GM21367 (cell line): ENCODE results near the gene CUTA.

Source experiments
- ATAC-seq: cut with Tn5 transposase; IDR thresholded peaks from one replicate; pipeline ENCODE4 v1.9.1; 2021; ENCODE audit not compliant: unreplicated experiment

CUTA gene

GRCh38 chr6:33424855-33425667, 7.2 kb upstream of the CUTA start:
- ATAC-seq, result no peak

- no peak for ATAC-seq
Measured at GRCh38 chr6:33423777-33424176, 5.9 kb upstream of the CUTA start.

- ATAC-seq, result no peak
Measured at GRCh38 chr6:33421344-33421643, 3.4 kb upstream of the CUTA start.

GRCh38 chr6:33420491-33421343, 2.8 kb upstream of the CUTA start:
- ATAC-seq, result no peak

- no peak for ATAC-seq
Measured at GRCh38 chr6:33419580-33420490, 1.9 kb upstream of the CUTA start, which contains the start of gene SYNGAP1. Gene SYNGAP1, plus strand, starts transcription at chr6:33420065. Its CDS starts 200 bp downstream, at chr6:33420265.

GRCh38 chr6:33418690-33419291, 884 bp upstream of the CUTA start:
- no peak for ATAC-seq

- ATAC-seq, result no peak
Measured at GRCh38 chr6:33417128-33417902, 592 bp downstream of the CUTA start.

- no peak for ATAC-seq
Measured at GRCh38 chr6:33416386-33417127, 1.4 kb downstream of the CUTA start.

GRCh38 chr6:33415831-33416230, 2.1 kb downstream of the CUTA start:
- ATAC-seq, result no peak

- ATAC-seq, result no peak
Measured at GRCh38 chr6:33414592-33415271, 3.2 kb downstream of the CUTA start.

GRCh38 chr6:33413241-33414120, 4.4 kb downstream of the CUTA start:
- ATAC-seq, result no peak

GRCh38 chr6:33412140-33413009, 5.5 kb downstream of the CUTA start:
- no peak for ATAC-seq

GRCh38 chr6:33411632-33412005, 6.3 kb downstream of the CUTA start:
- ATAC-seq, result no peak

GRCh38 chr6:33410711-33411631, 6.9 kb downstream of the CUTA start, which contains the start of gene PHF1:
Gene PHF1, plus strand, starts transcription at chr6:33411014. Its CDS starts 1,250 bp downstream, at chr6:33412264.
- ATAC-seq, result peak; percentile 28

GRCh38 chr6:33410050-33410710, 7.7 kb downstream of the CUTA start:
- ATAC-seq, result peak; percentile 74
